ENCODE data around the gene RPL7L1. TPM values are rescaled to one million over a fixed set of nuclear protein-coding genes. Genes with fewer than 3 reads are reported as not detected.
"Not testable (repeated sequence)": the region's sequence is repeated elsewhere in the genome, so short reads cannot be mapped to it uniquely, and the experiment has no call there.

The RPL7L1 gene
- total RNA-seq, 4 donors from 2014 or later: 61.1 to 106 (median 87.9) TPM

DNA sequence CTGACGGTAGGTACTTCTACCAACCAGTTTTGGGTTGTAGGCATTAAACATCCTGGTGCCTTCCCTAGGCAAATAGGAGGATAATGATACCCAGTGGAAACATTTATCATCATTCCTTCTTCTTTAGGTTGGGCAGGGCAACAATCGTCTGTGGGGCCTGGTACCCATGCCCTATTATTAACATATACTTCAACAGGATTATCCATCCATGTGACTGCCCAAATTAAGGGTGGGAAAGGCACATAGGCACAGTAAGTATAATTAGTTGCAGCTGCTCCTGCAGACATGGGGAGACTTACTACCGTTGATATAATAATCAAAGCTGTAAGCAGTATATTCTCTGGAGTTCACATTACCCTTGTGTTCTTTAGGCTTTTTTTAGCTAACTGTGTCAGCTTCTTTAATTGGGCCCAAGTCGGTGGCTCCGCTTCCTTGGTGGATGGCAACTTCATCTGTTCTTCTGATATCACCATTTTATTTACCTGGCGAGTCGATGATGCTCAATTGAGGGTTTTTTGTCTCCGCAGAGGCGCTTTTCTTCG lies 16.8 kb downstream of the RPL7L1 start:
- TF ChIP-seq, protein P1, sequence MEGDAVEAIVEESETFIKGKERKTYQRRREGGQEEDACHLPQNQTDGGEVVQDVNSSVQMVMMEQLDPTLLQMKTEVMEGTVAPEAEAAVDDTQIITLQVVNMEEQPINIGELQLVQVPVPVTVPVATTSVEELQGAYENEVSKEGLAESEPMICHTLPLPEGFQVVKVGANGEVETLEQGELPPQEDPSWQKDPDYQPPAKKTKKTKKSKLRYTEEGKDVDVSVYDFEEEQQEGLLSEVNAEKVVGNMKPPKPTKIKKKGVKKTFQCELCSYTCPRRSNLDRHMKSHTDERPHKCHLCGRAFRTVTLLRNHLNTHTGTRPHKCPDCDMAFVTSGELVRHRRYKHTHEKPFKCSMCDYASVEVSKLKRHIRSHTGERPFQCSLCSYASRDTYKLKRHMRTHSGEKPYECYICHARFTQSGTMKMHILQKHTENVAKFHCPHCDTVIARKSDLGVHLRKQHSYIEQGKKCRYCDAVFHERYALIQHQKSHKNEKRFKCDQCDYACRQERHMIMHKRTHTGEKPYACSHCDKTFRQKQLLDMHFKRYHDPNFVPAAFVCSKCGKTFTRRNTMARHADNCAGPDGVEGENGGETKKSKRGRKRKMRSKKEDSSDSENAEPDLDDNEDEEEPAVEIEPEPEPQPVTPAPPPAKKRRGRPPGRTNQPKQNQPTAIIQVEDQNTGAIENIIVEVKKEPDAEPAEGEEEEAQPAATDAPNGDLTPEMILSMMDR (IDR thresholded peaks at IDR 0.05): no peak
- TF ChIP-seq POLR2A (IDR thresholded peaks at IDR 0.05) (no peak), POLR2AphosphoS5 (IDR thresholded peaks at IDR 0.05) (no peak), EP300 (IDR thresholded peaks at IDR 0.05) (no peak)
- Histone ChIP-seq H3K36me3 (no peaks in the 10 kb centered on the region), H3K9me3 (no peaks in the 10 kb centered on the region), H3K27ac (no peak overlapping the region), H3K27me3 (no peaks in the 10 kb centered on the region), H3K4me1 (peaks cover 0 to 11% (median 0%) of the 10 kb centered on the region in 3 donors), H3K4me3 (no peak overlapping the region)
- no peak for ATAC-seq
- WGBS, 2 donors (ENCODE audit: low coverage in 1 of 2): 76 to 79% methylated on average over 8 to 10 of the region's 10 CpGs

DNA sequence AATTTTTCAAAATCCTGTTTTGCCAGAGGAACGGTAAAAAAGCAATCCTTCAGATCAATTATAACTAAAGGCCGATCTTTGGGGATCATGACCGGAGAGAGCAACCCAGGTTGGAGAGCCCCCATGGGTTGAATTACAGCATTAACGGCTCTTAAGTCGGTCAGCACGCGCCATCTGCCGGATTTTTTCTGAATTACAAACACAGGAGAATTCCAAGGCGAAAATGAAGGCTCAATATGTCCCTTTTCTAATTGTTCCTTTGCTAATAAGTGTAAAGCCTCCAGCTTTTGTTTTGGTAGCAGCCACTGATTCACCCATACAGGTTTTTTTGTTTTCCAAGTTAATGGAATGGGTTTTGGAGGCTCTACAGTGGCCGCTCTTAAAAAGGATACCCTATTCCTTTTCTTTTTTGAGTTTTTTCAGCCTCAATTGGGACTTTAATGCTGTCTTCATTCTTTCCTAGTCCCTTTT lies 19.5 kb downstream of the RPL7L1 start:
- H3K36me3 ChIP-seq: no peaks in the 10 kb centered on the region
- H3K4me1 ChIP-seq: peaks cover 0 to 13% (median 0%) of the 10 kb centered on the region in 3 donors
- ATAC-seq: no peak
- H3K27me3 ChIP-seq: no peaks in the 10 kb centered on the region
- TF ChIP-seq POLR2AphosphoS5 (IDR thresholded peaks at IDR 0.05): no peak
- no peak for TF ChIP-seq EP300 (IDR thresholded peaks at IDR 0.05)
- no peak for TF ChIP-seq POLR2A (IDR thresholded peaks at IDR 0.05)
- TF ChIP-seq, protein P1 (IDR thresholded peaks at IDR 0.05): peak; percentile 65 to 87 (median 82)
- H3K9me3 ChIP-seq: no peaks in the 10 kb centered on the region
- WGBS, 2 donors (ENCODE audit: low coverage in 1 of 2): 2 to 10% methylated on average over 6 to 10 of the region's 10 CpGs
- H3K4me3 ChIP-seq: no peak overlapping the region
- H3K27ac ChIP-seq: no peak overlapping the region

GRCh38 chr6:42899871-42900270 lies 20.5 kb downstream of the RPL7L1 start:
- no peak overlapping the region for H3K4me3 ChIP-seq
- no peaks in the 10 kb centered on the region for H3K36me3 ChIP-seq
- peaks cover 0 to 13% (median 0%) of the 10 kb centered on the region in 3 donors for H3K4me1 ChIP-seq
- WGBS, 2 donors (ENCODE audit: low coverage in 1 of 2): 42 to 49% methylated on average over 5 to 6 of the region's 8 CpGs
- no peak for ATAC-seq
- no peaks in the 10 kb centered on the region for H3K27me3 ChIP-seq
- no peaks in the 10 kb centered on the region for H3K9me3 ChIP-seq
- no peak for TF ChIP-seq POLR2A (IDR thresholded peaks at IDR 0.05)
- no peak overlapping the region for H3K27ac ChIP-seq

DNA sequence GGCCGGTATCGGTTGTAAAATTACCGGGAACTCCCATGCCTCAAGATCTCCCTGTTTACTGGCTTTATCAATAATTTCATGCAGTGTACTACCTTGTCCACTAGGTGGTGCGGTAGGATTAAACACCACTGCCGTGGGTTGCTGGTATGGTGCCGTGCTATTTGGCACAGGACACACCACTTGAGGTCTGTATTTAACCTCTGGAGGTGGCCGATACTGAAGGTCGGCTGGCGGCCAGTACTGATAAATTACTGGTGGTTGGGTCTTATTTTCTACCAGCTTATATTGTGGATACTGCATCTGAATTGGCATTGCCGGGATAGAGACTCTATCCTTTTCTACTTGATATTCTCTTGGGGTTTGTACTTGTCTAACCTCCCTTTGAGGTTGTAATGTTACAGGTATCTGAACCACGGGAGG lies 22.1 kb downstream of the RPL7L1 start:
- H3K27me3 ChIP-seq: no peaks in the 10 kb centered on the region
- H3K4me1 ChIP-seq: peaks cover 0 to 13% (median 0%) of the 10 kb centered on the region in 3 donors
- ATAC-seq: peak; percentile 94
- WGBS, 2 donors (ENCODE audit: low coverage in 1 of 2): 3 to 9% methylated on average over 5 to 11 of the region's 11 CpGs
- H3K36me3 ChIP-seq: no peaks in the 10 kb centered on the region
- no peak overlapping the region for H3K4me3 ChIP-seq
- H3K27ac ChIP-seq: no peak overlapping the region
- TF ChIP-seq, protein P1 (IDR thresholded peaks at IDR 0.05): peak; percentile 89 to 97 (median 92)
- TF ChIP-seq POLR2AphosphoS5 (IDR thresholded peaks at IDR 0.05): no peak
- no peak for TF ChIP-seq POLR2A (IDR thresholded peaks at IDR 0.05)
- TF ChIP-seq EP300 (IDR thresholded peaks at IDR 0.05): no peak
- no peaks in the 10 kb centered on the region for H3K9me3 ChIP-seq

- not testable (repeated sequence) for H3K36me3 ChIP-seq, H3K27me3 ChIP-seq, ATAC-seq, H3K27ac ChIP-seq, H3K4me3 ChIP-seq, H3K9me3 ChIP-seq
- WGBS, 2 donors (ENCODE audit: low coverage in 1 of 2): 87 to 90% methylated on average over 5 to 19 of the region's 22 CpGs
- peaks cover 0 to 13% (median 0%) of the 10 kb centered on the region in 3 donors for H3K4me1 ChIP-seq
Observed at GRCh38 chr6:42902429-42903263, 23.2 kb downstream of the RPL7L1 start.
